22Rv1 (cell line): ENCODE results near the gene COX10.

Experiments
- CTCF ChIP-seq: fragments of 450-650 bp; IDR thresholded peaks from 2 replicates; pipeline ENCODE4 v1.5.1; 2017; ENCODE audit warnings: mild to moderate bottlenecking
- ZFX ChIP-seq: fragments of 450-650 bp; IDR thresholded peaks from 2 replicates; pipeline ENCODE4 v1.6.1; 2017; ENCODE audit warnings: antibody characterized with exemption, borderline replicate concordance

GRCh38 chr17:14047591-14047990, 21.7 kb upstream of the COX10 start:
- TF ChIP-seq CTCF (no peak), ZFX (no peak)
